ENCODE results near the gene IL37.

- TF ChIP-seq CTCF (IDR thresholded peaks at IDR 0.05) (no peak), EZH2 (IDR thresholded peaks at IDR 0.05; ENCODE audit: borderline replicate concordance, insufficient read depth, low read depth, low read length, poor library complexity, severe bottlenecking) (no peak)
Observed at GRCh38 chr2:112902816-112903215, 8.1 kb upstream of the IL37 start.
